Neural progenitor cell (in vitro differentiated cells): ENCODE data around the gene POLE. TPM values are rescaled to one million over a fixed set of nuclear protein-coding genes. Genes with fewer than 3 reads are reported as not detected.

Source experiments
- DNase-seq: peaks from one replicate; pipeline ENCODE4 v3.0.0-alpha.2; 2016; ENCODE audit warnings: low spot score
- H2AFZ ChIP-seq: fragments of 200-600 bp; sonication (generic); replicated peaks from 2 replicates; pipeline ENCODE4 v1.6.1; 2016; ENCODE audit warnings: antibody characterized with exemption
- H3F3A ChIP-seq: fragments of 200-600 bp; sonication (generic); 2 replicates; pipeline ENCODE4 v1.6.1; 2016; ENCODE audit warnings: antibody characterized with exemption, low read depth
- H3K27ac ChIP-seq: fragments of 200-600 bp; sonication (generic); 2 replicates; pipeline ENCODE4 v1.5.1; 2016; ENCODE audit warnings: mild to moderate bottlenecking
- H3K27me3 ChIP-seq: fragments of 200-600 bp; sonication (generic); 2 replicates; pipeline ENCODE4 v1.6.1; 2016; ENCODE audit warnings: mild to moderate bottlenecking, moderate library complexity
- H3K36me3 ChIP-seq: fragments of 200-600 bp; sonication (generic); 2 replicates; pipeline ENCODE4 v1.5.1; 2016
- H3K4me1 ChIP-seq: fragments of 200-600 bp; sonication (generic); 2 replicates; pipeline ENCODE4 v1.6.1; 2016; ENCODE audit warnings: mixed run types
- H3K4me2 ChIP-seq: fragments of 200-600 bp; sonication (generic); 2 replicates; pipeline ENCODE4 v1.6.1; 2016
- H3K4me3 ChIP-seq: fragments of 200-600 bp; sonication (generic); 2 replicates; pipeline ENCODE4 v1.5.1; 2016
- H3K79me2 ChIP-seq: fragments of 200-600 bp; sonication (generic); 2 replicates; pipeline ENCODE4 v1.6.1; 2016; ENCODE audit warnings: low read depth
- H3K9ac ChIP-seq: fragments of 200-600 bp; sonication (generic); 2 replicates; pipeline ENCODE4 v1.6.1; 2016
- H3K9me3 ChIP-seq: fragments of 200-600 bp; sonication (generic); 2 replicates; pipeline ENCODE4 v1.5.1; 2016; ENCODE audit warnings: low read depth
- H4K20me1 ChIP-seq: fragments of 200-600 bp; sonication (generic); 2 replicates; pipeline ENCODE4 v1.6.1; 2016; ENCODE audit warnings: low read depth
- H3K27ac Mint-ChIP-seq: 3 replicates; pipeline ENCODE4 v1.8.0; 2021; ENCODE audit warnings: mixed read lengths
- H3K27me3 Mint-ChIP-seq: 2 replicates; pipeline ENCODE4 v1.8.0; 2022; ENCODE audit warnings: low read depth, mild to moderate bottlenecking, inconsistent platforms, moderate library complexity, mixed read lengths; ENCODE audit not compliant: insufficient read depth
- H3K36me3 Mint-ChIP-seq: 3 replicates; pipeline ENCODE4 v1.8.0; 2021; ENCODE audit warnings: mixed read lengths
- H3K4me1 Mint-ChIP-seq: 3 replicates; pipeline ENCODE4 v1.8.0; 2021; ENCODE audit warnings: mixed read lengths
- H3K4me3 Mint-ChIP-seq: 3 replicates; pipeline ENCODE4 v1.8.0; 2021; ENCODE audit warnings: mild to moderate bottlenecking, moderate library complexity, mixed read lengths
- H3K9me3 Mint-ChIP-seq: 3 replicates; pipeline ENCODE4 v1.8.0; 2020; ENCODE audit warnings: mixed read lengths
- CTCF ChIP-seq: fragments of 200-600 bp; sonication (generic); IDR thresholded peaks from 2 replicates; pipeline ENCODE4 v1.5.1; 2017; ENCODE audit warnings: antibody characterized with exemption, mild to moderate bottlenecking
- EZH2 ChIP-seq: fragments of 200-600 bp; sonication (generic); IDR thresholded peaks from 2 replicates; pipeline ENCODE4 v1.6.1; 2017; ENCODE audit warnings: antibody characterized with exemption, mild to moderate bottlenecking, moderate library complexity
- EZH2phosphoT487 ChIP-seq: fragments of 200-600 bp; sonication (generic); IDR thresholded peaks from 2 replicates; pipeline ENCODE4 v1.6.1; 2017; ENCODE audit warnings: antibody characterized with exemption
- total RNA-seq: library from RNA; depleted of rRNA; stranded (reverse); fragments of >200 nt; gene quantifications from 2 replicates; pipeline ENCODE4 v1.2.3, GENCODE V29; 2015; ENCODE audit warnings: low replicate concordance

The POLE gene
- total RNA-seq, 1 donor from 2014 or later = 46.8 TPM

- Mint-ChIP-seq H3K9me3 (peaks cover 2% of the 10 kb centered on the region), H3K27me3 (peaks cover 11% of the 10 kb centered on the region), H3K4me1 (peaks cover 18% of the 10 kb centered on the region), H3K27ac (no peak overlapping the region), H3K36me3 (no peaks in the 10 kb centered on the region), H3K4me3 (peak overlapping the region; percentile 44)
- no peak overlapping the region for H2AFZ ChIP-seq
- peak; percentile 97 for DNase-seq
- no peak overlapping the region for H3K4me2 ChIP-seq
- H3K9ac ChIP-seq = no peak overlapping the region
- no peak for TF ChIP-seq EZH2
- TF ChIP-seq CTCF = no peak
- no peak for TF ChIP-seq EZH2phosphoT487
- H3F3A ChIP-seq = peaks cover 14% of the 10 kb centered on the region
- no peaks in the 10 kb centered on the region for H3K79me2 ChIP-seq
- H3K27me3 ChIP-seq = peaks cover 92% of the 10 kb centered on the region
- no peaks in the 10 kb centered on the region for H3K4me1 ChIP-seq
- H4K20me1 ChIP-seq = peaks cover 4% of the 10 kb centered on the region
- H3K9me3 ChIP-seq = no peaks in the 10 kb centered on the region
- H3K27ac ChIP-seq = no peak overlapping the region
- no peaks in the 10 kb centered on the region for H3K36me3 ChIP-seq
- no peak overlapping the region for H3K4me3 ChIP-seq
These were observed 93.2 kb downstream of the POLE start for GRCh38 chr12:132593938-132594358.

GRCh38 chr12:132593521-132593920 lies 93.6 kb downstream of the POLE start:
- no peak overlapping the region for H3K27ac Mint-ChIP-seq

GRCh38 chr12:132593071-132593470 lies 94.1 kb downstream of the POLE start:
- Mint-ChIP-seq H3K36me3 (no peaks in the 10 kb centered on the region), H3K9me3 (peaks cover 2% of the 10 kb centered on the region), H3K27me3 (peaks cover 11% of the 10 kb centered on the region), H3K4me3 (no peak overlapping the region), H3K27ac (no peak overlapping the region), H3K4me1 (peaks cover 16% of the 10 kb centered on the region)
- Histone ChIP-seq H3F3A (peaks cover 8% of the 10 kb centered on the region), H3K79me2 (no peaks in the 10 kb centered on the region), H3K4me2 (no peak overlapping the region), H3K4me1 (no peaks in the 10 kb centered on the region), H3K4me3 (no peak overlapping the region), H3K9me3 (no peaks in the 10 kb centered on the region), H3K9ac (no peak overlapping the region), H3K27me3 (peaks cover 97% of the 10 kb centered on the region), H3K27ac (no peak overlapping the region), H2AFZ (no peak overlapping the region), H3K36me3 (no peaks in the 10 kb centered on the region), H4K20me1 (peaks cover 4% of the 10 kb centered on the region)
- TF ChIP-seq EZH2phosphoT487 = no peak
- TF ChIP-seq EZH2 = no peak
- no peak for TF ChIP-seq CTCF
- DNase-seq = no peak

More at GRCh38 chr12:132593521-132593920, 93.6 kb downstream of the POLE start:
- Histone ChIP-seq H4K20me1 (peaks cover 4% of the 10 kb centered on the region), H3K9me3 (no peaks in the 10 kb centered on the region), H3K9ac (no peak overlapping the region), H3K4me2 (no peak overlapping the region), H3K79me2 (no peaks in the 10 kb centered on the region), H3K36me3 (no peaks in the 10 kb centered on the region), H3K4me3 (no peak overlapping the region), H3K4me1 (no peaks in the 10 kb centered on the region), H3K27ac (no peak overlapping the region), H3K27me3 (peaks cover 92% of the 10 kb centered on the region), H2AFZ (no peak overlapping the region), H3F3A (peaks cover 9% of the 10 kb centered on the region)
- no peak for DNase-seq
- H3K4me3 Mint-ChIP-seq = peak overlapping the region; percentile 44
- no peaks in the 10 kb centered on the region for H3K36me3 Mint-ChIP-seq
- peaks cover 11% of the 10 kb centered on the region for H3K27me3 Mint-ChIP-seq
- H3K9me3 Mint-ChIP-seq = peaks cover 2% of the 10 kb centered on the region
- TF ChIP-seq CTCF (no peak), EZH2 (no peak), EZH2phosphoT487 (no peak)
- H3K4me1 Mint-ChIP-seq = peaks cover 16% of the 10 kb centered on the region
